Measurements from ENCODE around the gene KEL.

The KEL gene

DNA sequence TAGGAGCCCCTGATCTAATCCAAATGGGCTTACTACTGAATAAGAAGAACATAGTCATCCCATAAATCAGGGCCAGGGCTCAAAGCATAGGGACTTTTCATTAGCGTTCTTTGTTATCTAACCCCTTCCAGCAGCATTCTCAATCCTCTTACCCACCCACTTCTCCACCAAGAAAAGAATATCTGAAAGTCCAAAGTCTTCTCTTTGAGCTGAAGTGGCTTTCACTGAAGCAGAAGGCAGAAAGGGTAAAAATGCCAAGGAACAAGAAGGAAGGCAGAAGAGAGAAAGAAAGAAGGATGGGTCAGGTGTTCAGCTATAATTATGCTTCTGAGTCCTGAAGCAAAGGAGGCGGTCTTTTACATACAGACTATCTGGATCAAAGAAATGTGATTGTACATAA, 38.8 kb downstream of the KEL start:
- CTCF ChIA-PET: no interaction called here
- TF ChIP-seq, protein P1, sequence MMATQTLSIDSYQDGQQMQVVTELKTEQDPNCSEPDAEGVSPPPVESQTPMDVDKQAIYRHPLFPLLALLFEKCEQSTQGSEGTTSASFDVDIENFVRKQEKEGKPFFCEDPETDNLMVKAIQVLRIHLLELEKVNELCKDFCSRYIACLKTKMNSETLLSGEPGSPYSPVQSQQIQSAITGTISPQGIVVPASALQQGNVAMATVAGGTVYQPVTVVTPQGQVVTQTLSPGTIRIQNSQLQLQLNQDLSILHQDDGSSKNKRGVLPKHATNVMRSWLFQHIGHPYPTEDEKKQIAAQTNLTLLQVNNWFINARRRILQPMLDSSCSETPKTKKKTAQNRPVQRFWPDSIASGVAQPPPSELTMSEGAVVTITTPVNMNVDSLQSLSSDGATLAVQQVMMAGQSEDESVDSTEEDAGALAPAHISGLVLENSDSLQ (IDR thresholded peaks at IDR 0.05): no peak
- TF ChIP-seq FOXM1 (IDR thresholded peaks at IDR 0.05; ENCODE audit: borderline replicate concordance): no peak
- no peak for TF ChIP-seq FOXK2 (IDR thresholded peaks at IDR 0.05)
- no peak for TF ChIP-seq HDGF (IDR thresholded peaks at IDR 0.05; ENCODE audit: borderline replicate concordance)
- no peak for TF ChIP-seq BHLHE40 (IDR thresholded peaks at IDR 0.05; ENCODE audit: borderline replicate concordance)
- no peak for TF ChIP-seq FOXA1 (IDR thresholded peaks at IDR 0.05)
- no peak for TF ChIP-seq L3MBTL2 (conservative IDR thresholded peaks at IDR 0.05)
- no peak for TF ChIP-seq ELF4 (IDR thresholded peaks at IDR 0.05)
- TF ChIP-seq ZNF384 (IDR thresholded peaks at IDR 0.05): no peak
- no peak for TF ChIP-seq SP1 (IDR thresholded peaks at IDR 0.05)
- TF ChIP-seq LEF1 (IDR thresholded peaks at IDR 0.05; ENCODE audit: borderline replicate concordance): no peak
- no peak for TF ChIP-seq NFRKB (IDR thresholded peaks at IDR 0.05)
- no peak for TF ChIP-seq ARNT (IDR thresholded peaks at IDR 0.05)
- DNase-seq (ENCODE audit: extremely low spot score): no peak

DNA sequence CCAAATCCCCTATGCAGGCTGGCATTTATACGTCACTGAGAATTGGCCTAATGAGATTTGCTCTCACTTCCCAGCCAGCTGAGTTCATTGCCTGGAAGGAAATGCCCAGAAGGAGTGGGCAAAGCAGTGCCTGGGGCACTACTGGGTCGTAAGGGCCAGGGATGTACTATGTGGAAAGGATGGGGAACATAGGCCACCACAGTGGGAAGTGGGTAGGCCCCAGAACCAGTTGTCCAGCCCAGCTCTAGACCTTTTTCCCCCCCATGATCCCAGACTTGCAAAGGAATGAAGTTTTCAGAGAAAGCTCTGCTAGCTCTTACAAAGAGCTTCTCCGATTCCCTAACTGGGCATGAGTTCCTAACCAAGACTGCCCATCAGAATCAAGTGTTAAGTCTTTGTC, 42.5 kb downstream of the KEL start:
- POLR2A ChIA-PET: no interaction called here
- no peak for DNase-seq (ENCODE audit: extremely low spot score)
- no peak for TF ChIP-seq SP1 (IDR thresholded peaks at IDR 0.05)
- no peak for TF ChIP-seq TARDBP (IDR thresholded peaks at IDR 0.05)
- TF ChIP-seq, protein P1 (IDR thresholded peaks at IDR 0.05): no peak
- no peak for TF ChIP-seq BHLHE40 (IDR thresholded peaks at IDR 0.05; ENCODE audit: borderline replicate concordance)
- TF ChIP-seq ELF4 (IDR thresholded peaks at IDR 0.05): no peak
- no peak for TF ChIP-seq FOXM1 (IDR thresholded peaks at IDR 0.05; ENCODE audit: borderline replicate concordance)
- TF ChIP-seq LEF1 (IDR thresholded peaks at IDR 0.05; ENCODE audit: borderline replicate concordance): no peak
- no peak for TF ChIP-seq FOXA1 (IDR thresholded peaks at IDR 0.05)
- TF ChIP-seq CTBP1 (IDR thresholded peaks at IDR 0.05; ENCODE audit: borderline replicate concordance): no peak
- TF ChIP-seq FOXK2 (IDR thresholded peaks at IDR 0.05): no peak
- TF ChIP-seq L3MBTL2 (conservative IDR thresholded peaks at IDR 0.05): no peak
- no peak for TF ChIP-seq SUZ12 (IDR thresholded peaks at IDR 0.05)
- no peak for TF ChIP-seq ZNF384 (IDR thresholded peaks at IDR 0.05)
- TF ChIP-seq ARNT (IDR thresholded peaks at IDR 0.05): no peak
- no peak for TF ChIP-seq NFRKB (IDR thresholded peaks at IDR 0.05)
- TF ChIP-seq HDGF (IDR thresholded peaks at IDR 0.05; ENCODE audit: borderline replicate concordance): no peak
- CTCF ChIA-PET: no interaction called here

More for the DNA sequence above, 38.8 kb downstream of the KEL start:
- POLR2A ChIA-PET: no interaction called here

DNA sequence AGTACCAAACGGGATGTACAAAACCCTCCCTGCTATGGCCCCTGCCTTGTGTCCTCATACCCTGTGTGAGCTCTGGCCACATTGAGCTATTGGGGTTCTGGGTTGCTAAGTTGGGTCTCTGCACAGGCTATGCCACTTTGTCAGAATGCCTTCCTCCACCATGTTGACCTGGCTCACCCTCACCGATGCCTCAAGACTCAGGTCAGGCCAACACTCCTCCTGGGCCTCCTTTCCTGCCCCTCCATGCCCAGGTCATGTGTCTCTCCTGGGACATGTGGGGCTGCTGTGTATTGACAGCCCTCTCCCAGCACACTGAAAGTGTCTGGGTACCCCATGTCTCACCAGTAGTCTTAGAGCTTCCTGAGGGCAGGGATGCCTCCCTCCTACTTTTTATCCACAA, 43.3 kb downstream of the KEL start:
- POLR2A ChIA-PET: no interaction called here
- DNase-seq (ENCODE audit: extremely low spot score): no peak
- TF ChIP-seq LEF1 (IDR thresholded peaks at IDR 0.05; ENCODE audit: borderline replicate concordance): no peak
- no peak for TF ChIP-seq FOXM1 (IDR thresholded peaks at IDR 0.05; ENCODE audit: borderline replicate concordance)
- CTCF ChIA-PET: no interaction called here

DNA sequence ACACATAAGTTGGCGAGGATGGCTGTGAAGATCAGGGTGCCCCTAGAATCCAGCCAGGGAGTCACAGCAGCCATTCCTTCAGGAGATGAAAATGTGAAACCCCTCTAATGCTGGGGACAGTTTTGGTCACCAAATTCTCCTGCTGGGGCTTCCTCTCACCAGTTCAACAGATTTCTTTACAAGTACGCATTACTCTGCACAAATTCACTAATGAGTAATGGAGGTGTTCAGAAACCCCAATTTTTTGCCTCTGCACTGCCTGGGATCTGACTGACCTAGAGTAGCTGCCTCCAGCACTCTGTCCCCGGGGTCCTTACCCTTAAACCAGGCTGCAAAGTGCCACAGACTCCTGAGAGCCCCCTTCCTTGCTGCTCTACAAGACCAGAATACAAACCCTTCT, 44.7 kb downstream of the KEL start:
- DNase-seq (ENCODE audit: extremely low spot score): no peak
- POLR2A ChIA-PET: no interaction called here
- TF ChIP-seq ELF4 (IDR thresholded peaks at IDR 0.05): no peak
- no peak for TF ChIP-seq L3MBTL2 (conservative IDR thresholded peaks at IDR 0.05)
- TF ChIP-seq SP1 (IDR thresholded peaks at IDR 0.05): no peak
- TF ChIP-seq CTBP1 (IDR thresholded peaks at IDR 0.05; ENCODE audit: borderline replicate concordance): no peak
- no peak for TF ChIP-seq HDGF (IDR thresholded peaks at IDR 0.05; ENCODE audit: borderline replicate concordance)
- no peak for TF ChIP-seq BHLHE40 (IDR thresholded peaks at IDR 0.05; ENCODE audit: borderline replicate concordance)
- TF ChIP-seq ZNF384 (IDR thresholded peaks at IDR 0.05): no peak
- no peak for TF ChIP-seq LEF1 (IDR thresholded peaks at IDR 0.05; ENCODE audit: borderline replicate concordance)
- no peak for TF ChIP-seq FOXK2 (IDR thresholded peaks at IDR 0.05)
- no peak for TF ChIP-seq SUZ12 (IDR thresholded peaks at IDR 0.05)
- TF ChIP-seq ARNT (IDR thresholded peaks at IDR 0.05): no peak
- no peak for TF ChIP-seq FOXA1 (IDR thresholded peaks at IDR 0.05)
- CTCF ChIA-PET: no interaction called here

DNA sequence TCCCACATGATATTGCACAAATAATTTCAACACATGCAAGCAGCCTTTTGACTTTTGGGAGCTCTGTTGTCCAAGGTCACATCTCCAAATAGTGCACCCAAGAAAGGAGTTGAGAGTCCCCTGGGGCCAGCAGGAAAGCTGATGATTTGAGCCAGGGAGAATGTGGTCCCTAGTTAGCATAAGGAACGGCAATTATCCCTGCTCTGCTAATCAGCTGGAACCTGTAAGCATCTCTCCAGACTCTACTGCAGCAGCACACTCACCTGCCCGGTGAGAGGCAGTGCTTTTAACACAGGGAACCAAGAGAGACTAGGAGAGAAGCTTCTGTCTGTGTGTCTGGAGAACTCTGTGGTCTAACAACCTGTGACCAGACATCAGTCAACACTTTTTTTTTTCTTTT, 45.7 kb downstream of the KEL start:
- CTCF ChIA-PET: no interaction called here
- no peak for DNase-seq (ENCODE audit: extremely low spot score)
- POLR2A ChIA-PET: no interaction called here
- TF ChIP-seq BHLHE40 (IDR thresholded peaks at IDR 0.05; ENCODE audit: borderline replicate concordance): no peak
- TF ChIP-seq FOXM1 (IDR thresholded peaks at IDR 0.05; ENCODE audit: borderline replicate concordance): no peak
- TF ChIP-seq NFRKB (IDR thresholded peaks at IDR 0.05): no peak
- no peak for TF ChIP-seq FOXK2 (IDR thresholded peaks at IDR 0.05)
- no peak for TF ChIP-seq L3MBTL2 (conservative IDR thresholded peaks at IDR 0.05)
- TF ChIP-seq, protein P1 (IDR thresholded peaks at IDR 0.05): no peak
- no peak for TF ChIP-seq LEF1 (IDR thresholded peaks at IDR 0.05; ENCODE audit: borderline replicate concordance)
- TF ChIP-seq SUZ12 (IDR thresholded peaks at IDR 0.05): no peak
- no peak for TF ChIP-seq SP1 (IDR thresholded peaks at IDR 0.05)
- no peak for TF ChIP-seq HDGF (IDR thresholded peaks at IDR 0.05; ENCODE audit: borderline replicate concordance)
- TF ChIP-seq CTBP1 (IDR thresholded peaks at IDR 0.05; ENCODE audit: borderline replicate concordance): no peak
- no peak for TF ChIP-seq ZNF384 (IDR thresholded peaks at IDR 0.05)
- no peak for TF ChIP-seq TARDBP (IDR thresholded peaks at IDR 0.05)
- no peak for TF ChIP-seq ELF4 (IDR thresholded peaks at IDR 0.05)

DNA sequence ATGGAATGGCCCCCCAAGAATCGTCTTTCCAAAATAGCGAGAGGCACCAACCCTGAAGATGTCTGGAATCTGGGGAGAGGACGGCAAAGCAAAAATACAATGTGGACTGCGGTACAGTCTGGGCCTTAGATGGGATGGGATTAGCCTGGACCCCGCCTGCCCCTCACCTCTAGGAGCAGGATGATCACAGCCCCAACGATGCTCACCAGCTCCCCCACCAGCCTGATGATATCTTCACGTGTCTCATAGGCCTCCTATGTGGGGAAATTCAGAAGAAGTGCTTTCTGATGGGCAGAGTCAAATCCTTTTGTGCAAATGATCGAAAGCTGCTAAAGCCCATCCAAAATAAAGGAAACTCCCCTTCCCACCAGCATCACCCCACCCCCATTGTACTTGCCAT, 46.8 kb downstream of the KEL start:
- no peak for DNase-seq (ENCODE audit: extremely low spot score)
- CTCF ChIA-PET: no interaction called here
- POLR2A ChIA-PET: no interaction called here
- TF ChIP-seq NFRKB (IDR thresholded peaks at IDR 0.05) (no peak), TARDBP (IDR thresholded peaks at IDR 0.05) (no peak), L3MBTL2 (conservative IDR thresholded peaks at IDR 0.05) (no peak), FOXK2 (IDR thresholded peaks at IDR 0.05) (no peak), LEF1 (IDR thresholded peaks at IDR 0.05; ENCODE audit: borderline replicate concordance) (no peak)
